ENCODE results near the gene XCR1.
"Not testable (repeated sequence)": the region's sequence is repeated elsewhere in the genome, so short reads cannot be mapped to it uniquely, and the experiment has no call there.

GRCh38 chr3:46046231-46046630 is 18.9 kb upstream of the XCR1 start:
- not testable (repeated sequence) for TF ChIP-seq NRF1 (conservative IDR thresholded peaks at IDR 0.05 in 1 of 2, IDR thresholded peaks at IDR 0.05 in 1 of 2); POLR2A (conservative IDR thresholded peaks at IDR 0.05); POLR2AphosphoS5 (IDR thresholded peaks at IDR 0.05; ENCODE audit: control insufficient read depth, insufficient read depth, low read depth, low read length); ZNF239 (CRISPR knock-in tag; IDR thresholded peaks at IDR 0.05); CREM (IDR thresholded peaks at IDR 0.05; ENCODE audit: low read depth); ZNF609 (CRISPR knock-in tag; IDR thresholded peaks at IDR 0.05; ENCODE audit: borderline replicate concordance); EP300 (IDR thresholded peaks at IDR 0.05; ENCODE audit: low read length); ESRRA (IDR thresholded peaks at IDR 0.05; ENCODE audit: borderline replicate concordance, low read depth); JUN (IDR thresholded peaks at IDR 0.05; ENCODE audit: borderline replicate concordance, low read depth, low read length); JUN (CRISPR knock-in tag; IDR thresholded peaks at IDR 0.05; ENCODE audit: borderline replicate concordance); ZBTB1 (CRISPR knock-in tag; IDR thresholded peaks at IDR 0.05; ENCODE audit: borderline replicate concordance, low read depth); GATAD2B (IDR thresholded peaks at IDR 0.05; ENCODE audit: borderline replicate concordance)
- TF ChIP-seq, protein P1, sequence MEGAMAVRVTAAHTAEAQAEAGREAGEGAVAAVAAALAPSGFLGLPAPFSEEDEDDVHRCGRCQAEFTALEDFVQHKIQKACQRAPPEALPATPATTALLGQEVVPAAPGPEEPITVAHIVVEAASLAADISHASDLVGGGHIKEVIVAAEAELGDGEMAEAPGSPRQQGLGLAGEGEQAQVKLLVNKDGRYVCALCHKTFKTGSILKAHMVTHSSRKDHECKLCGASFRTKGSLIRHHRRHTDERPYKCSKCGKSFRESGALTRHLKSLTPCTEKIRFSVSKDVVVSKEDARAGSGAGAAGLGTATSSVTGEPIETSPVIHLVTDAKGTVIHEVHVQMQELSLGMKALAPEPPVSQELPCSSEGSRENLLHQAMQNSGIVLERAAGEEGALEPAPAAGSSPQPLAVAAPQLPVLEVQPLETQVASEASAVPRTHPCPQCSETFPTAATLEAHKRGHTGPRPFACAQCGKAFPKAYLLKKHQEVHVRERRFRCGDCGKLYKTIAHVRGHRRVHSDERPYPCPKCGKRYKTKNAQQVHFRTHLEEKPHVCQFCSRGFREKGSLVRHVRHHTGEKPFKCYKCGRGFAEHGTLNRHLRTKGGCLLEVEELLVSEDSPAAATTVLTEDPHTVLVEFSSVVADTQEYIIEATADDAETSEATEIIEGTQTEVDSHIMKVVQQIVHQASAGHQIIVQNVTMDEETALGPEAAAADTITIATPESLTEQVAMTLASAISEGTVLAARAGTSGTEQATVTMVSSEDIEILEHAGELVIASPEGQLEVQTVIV (CRISPR knock-in tag; IDR thresholded peaks at IDR 0.05; ENCODE audit: borderline replicate concordance) = not testable (repeated sequence)
- TF ChIP-seq, protein P2, sequence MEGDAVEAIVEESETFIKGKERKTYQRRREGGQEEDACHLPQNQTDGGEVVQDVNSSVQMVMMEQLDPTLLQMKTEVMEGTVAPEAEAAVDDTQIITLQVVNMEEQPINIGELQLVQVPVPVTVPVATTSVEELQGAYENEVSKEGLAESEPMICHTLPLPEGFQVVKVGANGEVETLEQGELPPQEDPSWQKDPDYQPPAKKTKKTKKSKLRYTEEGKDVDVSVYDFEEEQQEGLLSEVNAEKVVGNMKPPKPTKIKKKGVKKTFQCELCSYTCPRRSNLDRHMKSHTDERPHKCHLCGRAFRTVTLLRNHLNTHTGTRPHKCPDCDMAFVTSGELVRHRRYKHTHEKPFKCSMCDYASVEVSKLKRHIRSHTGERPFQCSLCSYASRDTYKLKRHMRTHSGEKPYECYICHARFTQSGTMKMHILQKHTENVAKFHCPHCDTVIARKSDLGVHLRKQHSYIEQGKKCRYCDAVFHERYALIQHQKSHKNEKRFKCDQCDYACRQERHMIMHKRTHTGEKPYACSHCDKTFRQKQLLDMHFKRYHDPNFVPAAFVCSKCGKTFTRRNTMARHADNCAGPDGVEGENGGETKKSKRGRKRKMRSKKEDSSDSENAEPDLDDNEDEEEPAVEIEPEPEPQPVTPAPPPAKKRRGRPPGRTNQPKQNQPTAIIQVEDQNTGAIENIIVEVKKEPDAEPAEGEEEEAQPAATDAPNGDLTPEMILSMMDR (IDR thresholded peaks at IDR 0.05 in 2 of 3, conservative IDR thresholded peaks at IDR 0.05 in 1 of 3; ENCODE audit: insufficient read depth in 2 of 3, low read depth in 1 of 3, low read length in 3 of 3) = not testable (repeated sequence)
- TF ChIP-seq, protein P3, sequence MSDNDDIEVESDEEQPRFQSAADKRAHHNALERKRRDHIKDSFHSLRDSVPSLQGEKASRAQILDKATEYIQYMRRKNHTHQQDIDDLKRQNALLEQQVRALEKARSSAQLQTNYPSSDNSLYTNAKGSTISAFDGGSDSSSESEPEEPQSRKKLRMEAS (CRISPR knock-in tag; IDR thresholded peaks at IDR 0.05) = not testable (repeated sequence)

All from K562 (cell line).